GM23338 (cell line): Measurements from ENCODE around the gene ANO10. TPM values are rescaled to one million over a fixed set of nuclear protein-coding genes. Genes with fewer than 3 reads are reported as not detected.

Source experiments
- ATAC-seq: fragments of 200-7000 bp; cut with Tn5 transposase; 3 replicates; pipeline ENCODE4 v1.9.1; 2020
- DNase-seq: peaks from one replicate; pipeline ENCODE4 v3.0.0-alpha.2; 2015; ENCODE audit warnings: low spot score
- H2AFZ ChIP-seq: fragments of 200-600 bp; sonication (generic); 2 replicates; pipeline ENCODE4 v1.8.0; 2016; ENCODE audit warnings: antibody characterized with exemption, mild to moderate bottlenecking, moderate library complexity
- H3F3A ChIP-seq: fragments of 200-600 bp; sonication (generic); replicated peaks from 2 replicates; pipeline ENCODE4 v1.8.0; 2017; ENCODE audit warnings: antibody characterized with exemption, mixed run types, low read depth
- H3K27ac ChIP-seq: fragments of 200-600 bp; sonication (generic); 2 replicates; pipeline ENCODE4 v1.6.1; 2016; ENCODE audit warnings: low read depth
- H3K27me3 ChIP-seq: fragments of 200-600 bp; sonication (generic); 2 replicates; pipeline ENCODE4 v1.8.0; 2016; ENCODE audit warnings: mild to moderate bottlenecking, mixed run types, moderate library complexity; ENCODE audit not compliant: insufficient read depth
- H3K36me3 ChIP-seq: fragments of 200-600 bp; sonication (generic); 2 replicates; pipeline ENCODE4 v1.8.0; 2016; ENCODE audit warnings: mild to moderate bottlenecking; ENCODE audit not compliant: insufficient read depth
- H3K4me1 ChIP-seq: fragments of 200-600 bp; sonication (generic); 2 replicates; pipeline ENCODE4 v1.8.0; 2016; ENCODE audit warnings: mild to moderate bottlenecking, moderate library complexity; ENCODE audit not compliant: insufficient read depth
- H3K4me2 ChIP-seq: fragments of 200-600 bp; sonication (generic); 2 replicates; pipeline ENCODE4 v1.7.1; 2017; ENCODE audit warnings: mixed run types
- H3K4me3 ChIP-seq: fragments of 200-600 bp; sonication (generic); 2 replicates; pipeline ENCODE4 v1.6.1; 2016; ENCODE audit warnings: mixed run types
- H3K79me2 ChIP-seq: fragments of 200-600 bp; sonication (generic); replicated peaks from 2 replicates; pipeline ENCODE4 v1.8.0; 2017; ENCODE audit warnings: mild to moderate bottlenecking; ENCODE audit not compliant: insufficient read depth
- H3K9me2 ChIP-seq: fragments of 200-600 bp; sonication (generic); 2 replicates; pipeline ENCODE4 v1.8.0; 2017; ENCODE audit not compliant: insufficient read depth
- H4K20me1 ChIP-seq: fragments of 200-600 bp; sonication (generic); replicated peaks from 2 replicates; pipeline ENCODE4 v1.8.0; 2017; ENCODE audit warnings: mild to moderate bottlenecking; ENCODE audit not compliant: insufficient read depth
- H3K27ac Mint-ChIP-seq: 2 replicates; pipeline ENCODE4 v1.8.0; 2020; ENCODE audit warnings: inconsistent platforms, mild to moderate bottlenecking, moderate library complexity, mixed read lengths
- H3K27me3 Mint-ChIP-seq: 3 replicates; pipeline ENCODE4 v1.8.0; 2022; ENCODE audit warnings: low read depth, mild to moderate bottlenecking, moderate library complexity, mixed read lengths, inconsistent platforms; ENCODE audit not compliant: insufficient read depth, poor library complexity
- H3K36me3 Mint-ChIP-seq: 3 replicates; pipeline ENCODE4 v1.8.0; 2021; ENCODE audit warnings: low read depth, mild to moderate bottlenecking, inconsistent platforms, moderate library complexity, mixed read lengths
- H3K4me1 Mint-ChIP-seq: 3 replicates; pipeline ENCODE4 v1.8.0; 2020; ENCODE audit warnings: mild to moderate bottlenecking, inconsistent platforms, mixed read lengths
- H3K4me3 Mint-ChIP-seq: 3 replicates; pipeline ENCODE4 v1.8.0; 2021; ENCODE audit warnings: moderate library complexity, mild to moderate bottlenecking, inconsistent platforms, mixed read lengths
- H3K9me3 Mint-ChIP-seq: 3 replicates; pipeline ENCODE4 v1.8.0; 2020; ENCODE audit warnings: moderate library complexity, mild to moderate bottlenecking, inconsistent platforms, mixed read lengths
- CREB1 ChIP-seq: fragments of 250-450 bp; sonication (Bioruptor Pico); IDR thresholded peaks from 2 replicates; pipeline ENCODE4 v1.5.0; 2020; ENCODE audit warnings: low read depth, mild to moderate bottlenecking, moderate library complexity
- NANOG ChIP-seq: IDR thresholded peaks from 2 replicates; pipeline ENCODE4 v1.6.1; 2016; ENCODE audit warnings: antibody characterized with exemption, borderline replicate concordance
- REST ChIP-seq: IDR thresholded peaks from one replicate; pipeline ENCODE4 v1.6.1; 2018; ENCODE audit warnings: antibody characterized with exemption; ENCODE audit not compliant: unreplicated experiment
- ZNF114 ChIP-seq: fragments of 250-450 bp; sonication (Bioruptor Pico); IDR thresholded peaks from 2 replicates; pipeline ENCODE4 v1.5.0; 2020; ENCODE audit warnings: mild to moderate bottlenecking, moderate library complexity
- ZNF331 ChIP-seq: fragments of 250-450 bp; sonication (Bioruptor Pico); IDR thresholded peaks from 2 replicates; pipeline ENCODE4 v1.5.0; 2020; ENCODE audit warnings: low read depth, mild to moderate bottlenecking, moderate library complexity
- ZNF462 ChIP-seq: fragments of 250-450 bp; sonication (Bioruptor Pico); IDR thresholded peaks from 2 replicates; pipeline ENCODE4 v1.5.0; 2020; ENCODE audit warnings: mild to moderate bottlenecking, moderate library complexity
- polyA plus RNA-seq: library from polyadenylated mRNA; unstranded; fragments of >200 nt; fragmentation: Nextera tagmentation; extraction: Ambion mirVana; gene quantifications from 2 replicates; pipeline ENCODE4 v1.2.1, GENCODE V29; 2016
- total RNA-seq: library from RNA; depleted of rRNA; stranded (reverse); fragments of >200 nt; shearing (Covaris generic); gene quantifications from 2 replicates; pipeline ENCODE4 v1.2.3, GENCODE V29; 2014

The ANO10 gene
- total and polyA plus RNA-seq, 2 experiments from 2014 or later: 29.2 to 48.1 TPM

GRCh38 chr3:43533009-43533408 is 88.8 kb downstream of the ANO10 start:
- peaks cover 22% of the 10 kb centered on the region for H3K4me1 Mint-ChIP-seq
- Histone ChIP-seq H2AFZ (no peak overlapping the region), H3K79me2 (no peaks in the 10 kb centered on the region), H3K27me3 (no peaks in the 10 kb centered on the region), H3K4me2 (no peak overlapping the region), H3K4me3 (no peak overlapping the region), H4K20me1 (no peaks in the 10 kb centered on the region), H3K9me2 (no peaks in the 10 kb centered on the region), H3K27ac (no peak overlapping the region), H3K4me1 (peaks cover 28% of the 10 kb centered on the region), H3K36me3 (no peaks in the 10 kb centered on the region), H3F3A (no peaks in the 10 kb centered on the region)
- TF ChIP-seq ZNF114 (CRISPR knock-in tag): no peak
- no peak for TF ChIP-seq ZNF462 (CRISPR knock-in tag)
- no peak for TF ChIP-seq NANOG
- no peak for TF ChIP-seq CREB1 (CRISPR knock-in tag)
- no peak for TF ChIP-seq ZNF331
- TF ChIP-seq REST: no peak
- H3K36me3 Mint-ChIP-seq: peaks cover 12% of the 10 kb centered on the region; the same call in 2 of the 3 replicates
- DNase-seq (no peak), ATAC-seq (no peak)
- H3K9me3 Mint-ChIP-seq: peaks cover 3% of the 10 kb centered on the region; the same call in 2 of the 3 replicates
- H3K27me3 Mint-ChIP-seq: peaks cover 2% of the 10 kb centered on the region
- no peak overlapping the region for H3K4me3 Mint-ChIP-seq
- no peak overlapping the region for H3K27ac Mint-ChIP-seq
